IMR-90 (cell line): ENCODE results near the gene SLC7A9. TPM values are rescaled to one million over a fixed set of nuclear protein-coding genes. Genes with fewer than 3 reads are reported as not detected.

Source experiments
- ATAC-seq: fragments of 200-7000 bp; cut with Tn5 transposase; 2 replicates; pipeline ENCODE4 v1.9.1; 2020; ENCODE audit warnings: low read depth, mild to moderate bottlenecking, moderate library complexity
- BruUV-seq: library from RNA; stranded (reverse); fragments of 400-500 nt; replicated peaks from 2 replicates; lab custom pipeline; 2021; lab: Mats Ljungman, UMichigan
- CTCF ChIA-PET: fragments of 300-600 bp; formaldehyde crosslinking; extraction: SDS; loops from one replicate; lab custom pipeline; 2021; ENCODE audit warnings: antibody characterized with exemption; lab: Yijun Ruan, JAX
- POLR2A ChIA-PET: fragments of 300-600 bp; sonication (Branson Sonifier 250); formaldehyde crosslinking; loops from one replicate; lab custom pipeline; 2022; ENCODE audit warnings: antibody characterized with exemption; ENCODE audit not compliant: unreplicated experiment; lab: Charles Lee
- DNase-seq: peaks from one replicate; pipeline ENCODE4 v3.0.0; 2013
- H2AFZ ChIP-seq: replicated peaks from 2 replicates; pipeline ENCODE3; 2013; ENCODE audit warnings: low read length, mild to moderate bottlenecking; ENCODE audit not compliant: poor library complexity
- H2AK5ac ChIP-seq: 2 replicates; pipeline ENCODE4 v1.6.1; 2013; ENCODE audit warnings: low read depth, low read length, inconsistent platforms
- H2AK9ac ChIP-seq: replicated peaks from 2 replicates; pipeline ENCODE3; 2013; ENCODE audit warnings: mild to moderate bottlenecking, low read depth, low read length, moderate library complexity; ENCODE audit not compliant: poor library complexity
- H2BK120ac ChIP-seq: 2 replicates; pipeline ENCODE4 v1.6.1; 2013; ENCODE audit warnings: low read depth, low read length, inconsistent platforms
- H2BK15ac ChIP-seq: 3 replicates; pipeline ENCODE4 v1.6.1; 2013; ENCODE audit warnings: low read depth, low read length, inconsistent platforms
- H2BK20ac ChIP-seq: 2 replicates; pipeline ENCODE4 v1.6.1; 2013; ENCODE audit warnings: low read depth, mild to moderate bottlenecking, inconsistent platforms, low read length, moderate library complexity
- H2BK5ac ChIP-seq: 2 replicates; pipeline ENCODE4 v1.6.1; 2013; ENCODE audit warnings: mild to moderate bottlenecking, low read depth, low read length, inconsistent platforms; ENCODE audit not compliant: poor library complexity, severe bottlenecking
- H3K14ac ChIP-seq: replicated peaks from 2 replicates; pipeline ENCODE4 v1.6.1; 2013; ENCODE audit warnings: low read depth, low read length, inconsistent platforms
- H3K18ac ChIP-seq: 2 replicates; pipeline ENCODE4 v1.6.1; 2013; ENCODE audit warnings: low read depth, low read length, control low read depth
- H3K23ac ChIP-seq: 2 replicates; pipeline ENCODE4 v1.6.1; 2013; ENCODE audit warnings: low read depth, low read length, inconsistent platforms
- H3K27ac ChIP-seq: 2 replicates; pipeline ENCODE4 v1.5.1; 2013; ENCODE audit warnings: mild to moderate bottlenecking, control low read depth, low read length; ENCODE audit not compliant: insufficient read depth
- H3K27me3 ChIP-seq: 2 replicates; pipeline ENCODE4 v1.6.1; 2013; ENCODE audit warnings: low read length; ENCODE audit not compliant: control insufficient read depth, insufficient read depth
- H3K36me3 ChIP-seq: 2 replicates; pipeline ENCODE4 v1.6.1; 2013; ENCODE audit warnings: low read length, mixed read lengths; ENCODE audit not compliant: control insufficient read depth, insufficient read depth
- H3K4ac ChIP-seq: 2 replicates; pipeline ENCODE4 v1.6.1; 2013; ENCODE audit warnings: low read depth, low read length, inconsistent platforms
- H3K4me1 ChIP-seq: 2 replicates; pipeline ENCODE4 v1.6.1; 2013; ENCODE audit warnings: low read length, mixed read lengths; ENCODE audit not compliant: control insufficient read depth, insufficient read depth
- H3K4me2 ChIP-seq: 2 replicates; pipeline ENCODE4 v1.6.1; 2013; ENCODE audit warnings: low read depth, mild to moderate bottlenecking, control low read depth, low read length, moderate library complexity
- H3K4me3 ChIP-seq: 2 replicates; pipeline ENCODE4 v1.5.1; 2013; ENCODE audit warnings: low read depth, mild to moderate bottlenecking, control low read depth, low read length, moderate library complexity; ENCODE audit not compliant: insufficient read depth
- H3K56ac ChIP-seq: 2 replicates; pipeline ENCODE4 v1.6.1; 2013; ENCODE audit warnings: low read length, inconsistent platforms; ENCODE audit not compliant: insufficient read depth; ENCODE audit errors: extremely low read depth
- H3K79me1 ChIP-seq, 2 experiments: 2 replicates each; pipeline ENCODE4 v1.6.1; 2013; ENCODE audit warnings: low read length in 2 of 2, inconsistent platforms in 1 of 2, low read depth in 1 of 2
- H3K9ac ChIP-seq: 2 replicates; pipeline ENCODE4 v1.6.1; 2013; ENCODE audit warnings: low read depth, low read length, control low read depth
- H3K9me1 ChIP-seq: 2 replicates; pipeline ENCODE4 v1.6.1; 2013; ENCODE audit warnings: low read length, inconsistent platforms; ENCODE audit not compliant: insufficient read depth
- H3K9me3 ChIP-seq: 2 replicates; pipeline ENCODE4 v1.6.1; 2013; ENCODE audit warnings: low read length; ENCODE audit not compliant: control insufficient read depth, insufficient read depth
- H4K20me1 ChIP-seq: 2 replicates; pipeline ENCODE4 v1.6.1; 2013; ENCODE audit warnings: low read length, inconsistent platforms; ENCODE audit not compliant: insufficient read depth
- H4K5ac ChIP-seq: 2 replicates; pipeline ENCODE4 v1.6.1; 2013; ENCODE audit warnings: mild to moderate bottlenecking, low read depth, low read length, control low read depth
- H4K8ac ChIP-seq, 2 experiments: 2 replicates each; pipeline ENCODE4 v1.6.1; 2013; ENCODE audit warnings: low read depth in 2 of 2, low read length in 2 of 2, control low read depth in 1 of 2, inconsistent platforms in 1 of 2
- H4K91ac ChIP-seq: 2 replicates; pipeline ENCODE4 v1.6.1; 2013; ENCODE audit warnings: low read depth, low read length, inconsistent platforms; ENCODE audit not compliant: insufficient read depth
- BHLHE40 ChIP-seq: fragments of 150-350 bp; IDR thresholded peaks from 2 replicates; pipeline ENCODE4 v1.6.1; 2016; ENCODE audit warnings: mild to moderate bottlenecking, low read depth, low read length
- CEBPB ChIP-seq: IDR thresholded peaks from 2 replicates; pipeline ENCODE4 v1.6.1; 2012; ENCODE audit warnings: low read depth, low read length, improper control_type of control experiment
- CTCF ChIP-seq: conservative IDR thresholded peaks from 2 replicates; pipeline ENCODE4 v1.5.1; 2012; ENCODE audit warnings: mild to moderate bottlenecking, low read depth, low read length, improper control_type of control experiment
- FOS ChIP-seq: fragments of 150-350 bp; IDR thresholded peaks from 2 replicates; pipeline ENCODE4 v1.6.1; 2016; ENCODE audit warnings: low read depth, low read length
- MAFK ChIP-seq: IDR thresholded peaks from 2 replicates; pipeline ENCODE4 v1.6.1; 2012; ENCODE audit warnings: low read depth, low read length, improper control_type of control experiment
- MAZ ChIP-seq: IDR thresholded peaks from 2 replicates; pipeline ENCODE4 v1.6.1; 2012; ENCODE audit warnings: low read depth, mild to moderate bottlenecking, low read length, improper control_type of control experiment, moderate library complexity, borderline replicate concordance
- MXI1 ChIP-seq: IDR thresholded peaks from 2 replicates; pipeline ENCODE4 v1.6.1; 2012; ENCODE audit warnings: low read depth, mild to moderate bottlenecking, low read length, moderate library complexity, borderline replicate concordance
- POLR2A ChIP-seq: IDR thresholded peaks from 2 replicates; pipeline ENCODE4 v1.6.1; 2012; ENCODE audit warnings: mild to moderate bottlenecking, low read depth, low read length
- RFX5 ChIP-seq: IDR thresholded peaks from 2 replicates; pipeline ENCODE4 v1.8.0; 2012; ENCODE audit warnings: low read depth, mild to moderate bottlenecking, low read length, moderate library complexity
- SMC3 ChIP-seq: fragments of 150-350 bp; IDR thresholded peaks from 2 replicates; pipeline ENCODE4 v1.6.1; 2016; ENCODE audit warnings: low read depth, mild to moderate bottlenecking, antibody characterized with exemption, low read length, moderate library complexity
- USF2 ChIP-seq: fragments of 150-350 bp; IDR thresholded peaks from 2 replicates; pipeline ENCODE4 v1.6.1; 2017; ENCODE audit warnings: mild to moderate bottlenecking, antibody characterized with exemption, low read length, low read depth
- WGBS, 2 experiments: methylation state at CpG; one replicate each; pipeline versions ENCODE4 v1.1.5 to v1.1.7; 2013; ENCODE audit warnings: missing lambda C conversion rate in 2 of 2; ENCODE audit not compliant: insufficient read length in 1 of 2; ENCODE audit errors: extremely low coverage in 2 of 2; 5-methylcytosine and 5-hydroxymethylcytosine counted together
- dilution Hi-C: fragments of 300-500 bp; cut with HindIII; formaldehyde crosslinking; loops from one replicate; pipeline ENCODE4 v1.14.3; 2018; ENCODE audit warnings: low sequenced_read_pairs; ENCODE audit not compliant: unreplicated experiment
- in situ Hi-C: fragments of 300-500 bp; cut with MboI; formaldehyde crosslinking; loops from 3 replicates; pipeline ENCODE4 v1.14.3; 2019; ENCODE audit warnings: low sequenced_read_pairs, inconsistent platforms, mixed read lengths
- intact Hi-C: fragments of 100-400 bp; cut with micrococcal nuclease; formaldehyde crosslinking; loops from 2 replicates; pipeline ENCODE4 v1.10.0; 2022
- polyA plus RNA-seq, 3 experiments: library from polyadenylated mRNA; depleted of rRNA; stranded (reverse); fragments of >200 nt; gene quantifications; 2 replicates each; pipeline ENCODE4 v1.2.3, GENCODE V29; 2012; ENCODE audit warnings: low replicate concordance in 1 of 3
- total RNA-seq: library from RNA; depleted of rRNA; stranded (reverse); fragments of >200 nt; gene quantifications from 2 replicates; pipeline ENCODE4 v1.2.3, GENCODE V29; 2012

The SLC7A9 gene
- total and polyA plus RNA-seq, 2 of the 4 experiments (the other 2 are of a cell fraction) = not detected

GRCh38 chr19:32831611-32832010 is 38.0 kb downstream of the SLC7A9 start:
- ChIA-PET CTCF (no interaction called here), POLR2A (interaction anchor here (0.6 kb wide), 1 partner anchor 38 kb away, joined by 8 read pairs; no protein-coding TSS in a partner anchor)
- intact Hi-C loops (no loop called here), dilution Hi-C loops (no loop called here), in situ Hi-C loops (no loop called here)
- Histone ChIP-seq H3K9me3 (no peaks in the 10 kb centered on the region), H3K14ac (no peak overlapping the region), H2BK120ac (no peak overlapping the region), H3K18ac (no peak overlapping the region), H2AK5ac (no peak overlapping the region), H3K9me1 (no peaks in the 10 kb centered on the region), H3K56ac (no peak overlapping the region), H3K9ac (no peak overlapping the region), H2BK5ac (no peak overlapping the region), H4K91ac (no peak overlapping the region), H3K27me3 (peaks cover 3% of the 10 kb centered on the region; the same call in 1 of the 2 replicates), H3K4me2 (no peak overlapping the region), H2BK15ac (no peak overlapping the region), H4K5ac (no peak overlapping the region), H3K23ac (no peak overlapping the region), H2BK20ac (no peak overlapping the region), H2AFZ (no peak overlapping the region), H3K4me3 (no peak overlapping the region), H4K8ac (no peak overlapping the region), H3K4me1 (no peaks in the 10 kb centered on the region), H3K36me3 (no peaks in the 10 kb centered on the region), H4K20me1 (no peaks in the 10 kb centered on the region), H3K27ac (no peak overlapping the region), H2AK9ac (no peak overlapping the region), H3K4ac (no peak overlapping the region), H3K79me1 (no peaks in the 10 kb centered on the region)
- no peak for DNase-seq
- WGBS, 2 experiments = no CpG with 5 or more reads among the region's 5 CpGs
- BruUV-seq = no TSS peak
- TF ChIP-seq SMC3 = no peak
- no peak for TF ChIP-seq MAZ
- TF ChIP-seq CTCF = no peak
- TF ChIP-seq MXI1 = no peak
- TF ChIP-seq CEBPB = no peak
- TF ChIP-seq POLR2A = no peak
- TF ChIP-seq MAFK = no peak
- no peak for TF ChIP-seq BHLHE40
- no peak for TF ChIP-seq USF2
- no peak for TF ChIP-seq RFX5
- TF ChIP-seq FOS = no peak
- ATAC-seq = no peak
